GM21367 (cell line): Measurements from ENCODE around the gene BBOX1.
"Not testable (repeated sequence)": the region's sequence is repeated elsewhere in the genome, so short reads cannot be mapped to it uniquely, and the experiment has no call there.

ENCODE experiments used
- ATAC-seq: cut with Tn5 transposase; IDR thresholded peaks from one replicate; pipeline ENCODE4 v1.9.1; 2021; ENCODE audit not compliant: unreplicated experiment

Gene BBOX1

GRCh38 chr11:27120211-27120610 lies 79.6 kb downstream of the BBOX1 start:
- no peak for ATAC-seq

- ATAC-seq: no peak
Observed at GRCh38 chr11:27122001-27122400, 81.4 kb downstream of the BBOX1 start.

GRCh38 chr11:27124514-27125264 lies 84.1 kb downstream of the BBOX1 start:
- ATAC-seq: no peak

GRCh38 chr11:27129686-27130085 lies 89.1 kb downstream of the BBOX1 start:
- no peak for ATAC-seq

GRCh38 chr11:27130806-27131205 lies 90.2 kb downstream of the BBOX1 start:
- no peak for ATAC-seq

- ATAC-seq: not testable (repeated sequence)
Observed at GRCh38 chr11:27135924-27136329, 95.3 kb downstream of the BBOX1 start.

GRCh38 chr11:27138716-27139115 lies 98.1 kb downstream of the BBOX1 start:
- no peak for ATAC-seq

GRCh38 chr11:27139742-27140367 lies 99.2 kb downstream of the BBOX1 start:
- no peak for ATAC-seq

- no peak for ATAC-seq
Observed at GRCh38 chr11:27141576-27141975, 101.0 kb downstream of the BBOX1 start.

- ATAC-seq: no peak
Observed at GRCh38 chr11:27147916-27148315, 107.3 kb downstream of the BBOX1 start.

GRCh38 chr11:27148506-27148905 lies 107.9 kb downstream of the BBOX1 start:
- no peak for ATAC-seq

GRCh38 chr11:27150098-27150497 lies 109.5 kb downstream of the BBOX1 start:
- ATAC-seq: no peak

GRCh38 chr11:27153136-27153535 lies 112.5 kb downstream of the BBOX1 start:
- no peak for ATAC-seq

- ATAC-seq: no peak
Observed at GRCh38 chr11:27158456-27159334, 118.1 kb downstream of the BBOX1 start.

GRCh38 chr11:27159335-27159679 lies 118.7 kb downstream of the BBOX1 start:
- no peak for ATAC-seq

- no peak for ATAC-seq
Observed at GRCh38 chr11:27161071-27161470, 120.5 kb downstream of the BBOX1 start.

- no peak for ATAC-seq
Observed at GRCh38 chr11:27162237-27162636, 121.6 kb downstream of the BBOX1 start.

- no peak for ATAC-seq
Observed at GRCh38 chr11:27166130-27166529, 125.5 kb downstream of the BBOX1 start.

GRCh38 chr11:27171376-27171958 lies 130.9 kb downstream of the BBOX1 start:
- no peak for ATAC-seq

GRCh38 chr11:27173545-27173944 lies 132.9 kb downstream of the BBOX1 start:
- no peak for ATAC-seq

GRCh38 chr11:27174021-27174420 lies 133.4 kb downstream of the BBOX1 start:
- no peak for ATAC-seq
